ENCODE results near the gene NR2C1.
"Not testable (repeated sequence)": the region's sequence is repeated elsewhere in the genome, so short reads cannot be mapped to it uniquely, and the experiment has no call there.

The NR2C1 gene

GRCh38 chr12:95072900-95073697, at the start of gene NR2C1:
Gene NR2C1, minus strand, starts transcription at chr12:95073618. Its CDS starts 6,234 bp downstream, at chr12:95067384.
- DNase-seq: peak; percentile 92 to 95

- DNase-seq: no peak
These were observed 45.4 kb upstream of the NR2C1 start for GRCh38 chr12:95118788-95119179.

GRCh38 chr12:95118138-95118787, 44.8 kb upstream of the NR2C1 start:
- no peak for DNase-seq

- peak; percentile 23 to 64 for DNase-seq
These were observed 43.8 kb upstream of the NR2C1 start for GRCh38 chr12:95117178-95117599.

DNA sequence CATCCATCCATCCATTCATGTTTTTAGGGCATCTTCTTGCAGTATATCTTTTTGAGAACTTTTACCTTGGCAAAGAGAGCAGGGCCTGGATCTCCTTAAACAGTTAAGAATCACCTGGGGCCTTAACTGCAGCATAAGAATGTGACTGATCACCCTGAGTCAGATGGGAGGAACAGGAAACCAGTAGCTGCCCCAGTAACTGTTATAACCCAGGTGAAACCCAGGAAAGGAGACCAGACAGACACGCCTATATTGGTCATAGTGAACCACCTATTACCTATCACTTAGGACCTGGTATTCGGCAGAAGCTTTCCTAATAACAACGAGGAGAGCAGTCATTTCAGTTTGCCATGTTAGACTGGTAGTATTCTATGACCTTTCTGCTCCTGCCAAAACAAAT, 43.4 kb upstream of the NR2C1 start:
- DNase-seq: no peak

DNA sequence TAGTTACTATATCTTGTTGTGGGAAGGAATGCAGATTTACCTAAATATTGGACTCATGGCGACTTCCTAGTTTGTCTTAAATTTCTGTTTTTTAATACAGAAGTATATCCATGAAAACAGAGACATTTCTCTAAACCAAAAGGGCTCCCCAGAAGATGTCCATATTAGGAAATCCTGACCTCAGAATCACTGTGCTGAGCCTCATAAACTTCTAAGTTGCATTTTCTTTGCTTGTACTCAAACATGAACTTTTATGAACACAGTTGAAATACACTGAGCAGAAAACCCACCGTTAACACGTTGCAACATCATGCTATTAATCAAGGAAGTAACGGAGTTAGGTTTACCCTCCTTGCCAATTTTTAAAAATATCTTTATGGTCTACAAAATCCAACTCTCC, 42.9 kb upstream of the NR2C1 start:
- DNase-seq: no peak

- DNase-seq: no peak
These were observed 42.2 kb upstream of the NR2C1 start for GRCh38 chr12:95115641-95116040.

- no peak for DNase-seq
These were observed 41.5 kb upstream of the NR2C1 start for GRCh38 chr12:95114766-95115405.

DNA sequence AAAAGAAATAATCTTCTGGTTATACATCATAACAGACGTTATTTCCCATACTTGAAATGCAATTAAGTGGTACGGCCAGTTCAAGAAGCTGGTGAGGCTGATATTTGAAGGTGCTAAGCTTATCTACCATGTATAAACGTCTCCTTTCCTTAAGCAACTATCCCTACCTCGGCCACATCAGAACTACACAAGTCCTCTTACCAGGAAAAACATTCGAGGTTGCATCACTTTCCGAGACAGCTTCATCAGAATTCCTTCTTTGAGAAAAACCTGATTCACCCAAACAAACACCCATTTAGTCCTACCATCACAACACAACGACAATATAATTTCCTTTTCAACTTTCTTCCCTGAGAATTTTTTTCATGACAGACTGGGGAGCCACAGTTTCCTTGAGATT, 33.9 kb upstream of the NR2C1 start:
- no peak for DNase-seq

GRCh38 chr12:95105540-95105939, 32.1 kb upstream of the NR2C1 start:
- DNase-seq: no peak

GRCh38 chr12:95104919-95105452, 31.6 kb upstream of the NR2C1 start:
- DNase-seq: no peak

- DNase-seq: peak; percentile 72 to 74
These were observed 29.7 kb upstream of the NR2C1 start for GRCh38 chr12:95102916-95103671.

- not testable (repeated sequence) for DNase-seq
These were observed 28.5 kb upstream of the NR2C1 start for GRCh38 chr12:95101957-95102356.

DNA sequence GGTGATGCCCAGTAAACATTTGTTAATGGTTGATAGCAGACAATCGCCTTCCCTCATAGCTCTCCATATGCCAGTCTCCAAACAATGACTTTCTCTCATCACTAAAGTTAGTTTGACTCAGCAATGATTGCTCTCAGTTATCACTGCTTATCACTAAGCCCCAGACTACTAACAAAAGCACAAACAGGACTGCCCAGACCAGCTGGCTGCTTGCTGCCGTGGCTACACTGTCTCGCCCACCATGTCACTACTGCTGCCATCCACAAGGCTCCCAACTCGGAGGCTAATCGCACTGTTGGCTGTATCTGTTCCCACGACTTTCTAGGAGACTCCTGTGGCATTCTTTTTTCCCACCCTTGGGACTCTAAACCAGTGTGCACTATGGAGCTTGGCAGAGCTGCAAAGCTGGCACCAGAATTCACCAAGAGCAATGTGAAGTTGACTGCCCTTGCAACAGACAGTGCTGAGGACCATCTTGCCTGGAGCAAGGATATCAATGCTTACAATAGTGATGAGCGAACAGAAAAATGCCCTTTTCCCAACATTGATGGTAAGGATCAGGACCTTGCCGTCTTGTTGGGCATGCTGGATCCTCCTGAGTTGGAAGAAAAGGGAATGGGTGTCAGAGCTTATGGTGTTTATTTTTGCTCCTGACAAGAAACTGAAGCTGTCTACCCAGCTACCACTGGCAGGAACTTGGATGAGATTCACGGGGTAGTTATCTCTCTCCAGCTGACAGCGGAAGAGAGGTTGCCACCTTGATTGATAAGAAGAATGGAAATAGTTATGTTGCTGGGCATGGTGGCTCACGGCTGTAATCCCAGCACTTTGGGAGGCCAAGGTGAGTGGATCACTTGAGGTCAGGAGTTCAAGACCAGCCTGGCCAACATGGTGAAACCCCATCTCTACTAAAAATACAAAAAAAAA, 27.1 kb upstream of the NR2C1 start:
- DNase-seq: no peak

GRCh38 chr12:95099270-95099790, 25.9 kb upstream of the NR2C1 start:
- DNase-seq: no peak

DNA sequence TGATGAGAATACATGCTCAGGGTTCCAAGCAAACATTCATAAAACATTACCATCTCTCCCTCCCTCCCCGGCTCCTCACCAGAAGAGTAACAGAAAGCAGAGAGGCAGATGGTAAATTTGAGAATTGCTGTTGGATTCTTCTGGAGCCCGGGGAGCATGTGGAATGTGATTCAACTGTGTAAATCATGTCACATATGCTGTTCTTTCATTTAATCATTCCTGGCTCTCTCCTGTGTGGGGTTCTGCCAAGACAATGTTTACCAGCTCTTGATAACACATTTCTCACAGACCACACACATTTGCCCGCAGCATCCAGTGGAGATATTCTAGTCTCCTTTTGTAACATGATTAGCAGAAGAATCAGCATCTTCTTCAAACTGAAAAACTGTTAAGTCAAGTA, 23.4 kb upstream of the NR2C1 start:
- peak in 1 of 2 experiments; percentile 27 for DNase-seq

DNA sequence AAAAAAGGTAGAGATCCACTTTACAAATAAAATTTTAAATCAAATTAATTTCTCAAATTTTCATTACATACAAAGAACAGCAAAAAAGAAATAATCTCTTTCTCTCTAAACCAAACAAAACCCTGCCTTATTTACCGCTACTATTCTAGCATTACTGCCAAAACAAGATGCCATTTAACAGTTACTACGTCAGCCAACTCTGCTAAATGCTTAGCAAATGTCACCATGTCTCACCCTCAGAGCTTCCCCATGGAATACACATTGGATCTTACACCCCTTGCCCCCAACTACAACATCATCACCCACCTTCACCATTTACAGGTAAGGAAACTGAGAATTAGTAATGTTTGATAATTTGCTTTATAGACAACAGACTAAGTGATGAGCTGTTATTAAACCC, 23.0 kb upstream of the NR2C1 start:
- DNase-seq: no peak

- not testable (repeated sequence) for DNase-seq
These were observed 22.4 kb upstream of the NR2C1 start for GRCh38 chr12:95095866-95096265.

DNA sequence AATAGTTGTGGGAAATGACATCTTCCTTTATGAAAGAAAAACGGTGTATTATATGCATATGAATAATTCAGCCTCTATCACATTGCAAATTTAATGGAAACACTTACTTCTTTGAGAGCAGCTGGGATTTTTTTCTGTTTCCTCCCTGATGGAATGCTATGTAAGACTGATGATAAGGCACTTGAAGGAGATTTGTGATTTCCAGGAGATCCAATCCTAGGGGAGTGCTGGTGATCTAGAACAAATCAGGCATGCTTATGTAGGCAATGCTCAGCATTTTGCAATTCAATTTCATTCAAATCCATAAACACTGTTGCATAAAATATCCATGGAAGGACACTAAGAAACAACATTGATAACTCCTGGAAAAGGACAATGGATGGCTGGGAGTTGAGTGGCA, 16.0 kb upstream of the NR2C1 start:
- no peak for DNase-seq

DNA sequence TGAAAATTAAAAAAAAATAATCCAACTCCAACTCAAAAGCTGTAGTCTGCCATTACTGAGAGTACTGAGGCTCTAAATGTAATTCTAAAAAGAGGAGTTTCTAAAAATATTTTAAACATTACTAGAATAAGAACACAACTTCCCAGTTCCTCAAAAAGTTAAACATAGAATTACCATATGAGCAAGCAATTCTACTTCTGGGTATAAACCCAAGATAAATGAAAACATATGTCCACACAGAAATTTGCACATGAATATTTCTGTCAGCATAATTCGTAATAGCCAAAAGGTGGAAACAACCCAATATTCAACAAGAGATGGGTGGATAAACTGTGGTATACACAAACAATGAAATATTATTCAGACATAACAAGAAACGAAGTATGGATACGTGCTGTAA, 15.0 kb upstream of the NR2C1 start:
- DNase-seq: no peak

DNA sequence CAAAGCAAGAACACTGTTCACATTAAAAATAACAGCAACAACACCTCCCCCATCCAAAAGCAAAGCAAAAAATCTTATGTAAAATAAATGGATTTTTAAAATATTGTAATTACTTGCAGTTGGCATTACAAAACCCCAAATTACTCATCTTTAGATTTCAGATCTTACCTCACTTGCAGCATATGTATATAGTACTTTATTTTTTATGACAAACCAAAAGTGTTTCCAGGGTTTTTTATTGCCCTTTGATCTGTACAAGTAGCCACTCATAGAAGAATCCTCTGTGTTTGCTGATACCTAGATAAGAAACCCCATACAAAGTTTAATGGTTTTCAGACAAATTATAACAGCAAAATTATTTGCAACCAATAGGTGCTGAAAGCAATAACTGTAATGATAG, 12.2 kb upstream of the NR2C1 start:
- no peak for DNase-seq

- DNase-seq: no peak
These were observed 10.5 kb upstream of the NR2C1 start for GRCh38 chr12:95083938-95084337.
